RWPE1 (cell line): ENCODE data around the gene ZFAND3.

ENCODE experiments used
- CTCF ChIA-PET: fragments of 350-600 bp; sonication (Branson Sonifier 250); formaldehyde crosslinking; extraction: SDS; loops from one replicate; lab custom pipeline; 2021; lab: Yijun Ruan, JAX
- POLR2A ChIA-PET: fragments of 400-600 bp; formaldehyde crosslinking; extraction: SDS; loops from one replicate; lab custom pipeline; 2020; ENCODE audit warnings: antibody characterized with exemption; ENCODE audit not compliant: low non-redundant PET; lab: Yijun Ruan, JAX
- DNase-seq: peaks from one replicate; pipeline ENCODE4 v3.0.0; 2012; ENCODE audit warnings: low spot score
- H3K27ac ChIP-seq: fragments of 450-650 bp; 2 replicates; pipeline ENCODE4 v1.5.1; 2017
- TF ChIP-seq, protein P1 (sequence below): fragments of 450-650 bp; conservative IDR thresholded peaks from 2 replicates; pipeline ENCODE4 v1.5.1; 2017; ENCODE audit warnings: low read depth, mild to moderate bottlenecking

The ZFAND3 gene

DNA sequence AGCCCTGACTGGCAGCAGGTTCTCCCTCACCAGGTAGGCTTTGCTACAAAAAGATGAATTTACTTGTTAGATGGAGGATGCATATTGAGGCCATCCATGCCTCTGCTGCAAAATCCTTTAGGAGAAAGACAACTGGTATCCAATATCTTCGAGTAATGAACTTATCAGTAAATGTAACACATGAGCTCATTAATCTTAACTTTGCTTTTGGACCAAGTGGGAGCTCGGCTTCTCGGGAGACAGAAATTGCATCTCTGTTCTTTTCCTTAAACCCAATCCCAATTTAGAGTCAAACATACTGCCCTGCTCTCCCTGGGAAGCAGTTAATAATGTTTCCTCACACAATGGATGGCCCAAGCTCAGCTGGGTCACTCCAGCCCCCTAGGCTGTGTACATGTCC lies 330.5 kb downstream of the ZFAND3 start:
- ChIA-PET CTCF (no interaction called here), POLR2A (no interaction called here)
- TF ChIP-seq, protein P1, sequence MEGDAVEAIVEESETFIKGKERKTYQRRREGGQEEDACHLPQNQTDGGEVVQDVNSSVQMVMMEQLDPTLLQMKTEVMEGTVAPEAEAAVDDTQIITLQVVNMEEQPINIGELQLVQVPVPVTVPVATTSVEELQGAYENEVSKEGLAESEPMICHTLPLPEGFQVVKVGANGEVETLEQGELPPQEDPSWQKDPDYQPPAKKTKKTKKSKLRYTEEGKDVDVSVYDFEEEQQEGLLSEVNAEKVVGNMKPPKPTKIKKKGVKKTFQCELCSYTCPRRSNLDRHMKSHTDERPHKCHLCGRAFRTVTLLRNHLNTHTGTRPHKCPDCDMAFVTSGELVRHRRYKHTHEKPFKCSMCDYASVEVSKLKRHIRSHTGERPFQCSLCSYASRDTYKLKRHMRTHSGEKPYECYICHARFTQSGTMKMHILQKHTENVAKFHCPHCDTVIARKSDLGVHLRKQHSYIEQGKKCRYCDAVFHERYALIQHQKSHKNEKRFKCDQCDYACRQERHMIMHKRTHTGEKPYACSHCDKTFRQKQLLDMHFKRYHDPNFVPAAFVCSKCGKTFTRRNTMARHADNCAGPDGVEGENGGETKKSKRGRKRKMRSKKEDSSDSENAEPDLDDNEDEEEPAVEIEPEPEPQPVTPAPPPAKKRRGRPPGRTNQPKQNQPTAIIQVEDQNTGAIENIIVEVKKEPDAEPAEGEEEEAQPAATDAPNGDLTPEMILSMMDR: no peak
- no peak for DNase-seq
- H3K27ac ChIP-seq: no peak overlapping the region

DNA sequence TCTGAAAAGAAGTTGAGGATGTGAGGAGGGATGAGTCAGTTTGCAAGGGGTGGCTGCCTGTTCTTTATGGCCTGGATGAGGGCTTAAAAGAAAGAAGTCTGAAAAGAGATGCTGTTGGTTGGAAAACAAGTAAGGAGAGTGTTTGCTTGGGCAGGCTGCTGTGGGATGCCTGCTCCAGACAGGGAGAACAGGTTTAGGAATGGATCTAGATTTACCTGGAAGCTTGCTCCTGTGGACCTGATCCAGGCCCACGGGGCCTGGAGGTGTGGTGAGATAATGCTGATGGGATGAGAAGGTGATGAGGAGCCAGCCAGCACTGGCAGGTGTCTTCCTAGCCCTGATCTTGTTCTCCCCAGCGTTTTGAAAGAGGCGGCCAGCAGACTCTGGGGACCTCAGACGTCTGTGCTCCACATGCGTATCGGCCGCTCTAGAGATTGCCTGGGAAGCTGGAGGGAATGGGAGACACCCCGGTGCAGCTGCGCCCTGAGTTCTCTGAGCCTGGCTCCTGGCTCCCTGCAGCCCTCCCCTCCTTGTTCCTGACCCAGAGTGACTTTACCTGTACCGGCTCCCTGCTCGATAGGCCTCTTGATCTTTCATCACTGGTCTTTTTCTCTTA lies 331.3 kb downstream of the ZFAND3 start:
- ChIA-PET CTCF (interaction anchor here (0.7 kb wide), 1 partner anchor 24 kb away, joined by 3 read pairs; no protein-coding TSS in a partner anchor), POLR2A (no interaction called here)

DNA sequence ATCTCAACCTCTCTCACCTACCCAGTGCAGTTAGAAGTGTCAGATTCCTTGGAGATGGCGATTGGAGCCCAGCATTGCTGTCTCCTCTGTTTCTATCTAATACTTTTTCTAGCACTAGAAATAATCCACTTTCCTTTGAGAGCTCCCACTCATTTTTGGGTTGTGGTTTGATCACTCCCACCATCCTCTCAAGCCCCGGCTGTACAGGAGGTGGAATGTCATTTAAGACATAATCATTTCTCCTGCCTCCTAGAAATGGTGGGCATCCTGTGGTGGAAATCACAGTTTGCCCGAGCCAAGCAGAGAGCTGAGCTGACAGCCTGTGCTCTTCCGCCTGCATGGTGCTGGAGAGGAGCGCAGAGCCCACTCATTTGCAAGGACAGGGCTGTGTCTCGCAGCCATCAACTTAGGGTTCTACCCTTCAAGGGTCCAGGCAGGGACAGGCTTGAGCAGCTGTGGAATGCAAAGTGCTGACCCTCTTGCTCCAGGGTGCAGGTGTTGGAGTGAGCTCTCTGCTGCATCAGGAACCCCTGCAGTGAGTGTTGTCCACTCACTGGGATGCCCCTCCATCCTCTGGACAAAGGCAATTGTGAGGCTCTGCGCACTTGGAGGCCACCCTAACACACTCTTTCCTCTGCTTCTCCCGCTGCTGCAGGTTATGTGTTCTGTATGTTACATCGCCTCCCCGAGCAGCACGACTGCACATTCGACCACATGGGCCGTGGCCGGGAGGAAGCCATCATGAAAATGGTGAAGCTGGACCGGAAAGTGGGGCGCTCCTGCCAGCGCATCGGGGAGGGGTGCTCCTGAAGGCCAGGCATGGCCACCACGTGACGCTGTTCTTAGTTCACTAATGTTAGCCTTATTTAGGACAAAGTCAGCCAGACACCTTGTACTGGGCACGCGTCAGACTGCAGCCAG lies 332.3 kb downstream of the ZFAND3 start:
- TF ChIP-seq, protein P1: no peak
- no peak for DNase-seq
- no peak overlapping the region for H3K27ac ChIP-seq
- POLR2A ChIA-PET: no interaction called here
- CTCF ChIA-PET: interaction anchor here (0.6 to 0.7 kb wide), 2 partner anchors 25 to 447 kb away, joined by 3 read pairs; no protein-coding TSS in a partner anchor

More for the DNA sequence above, 331.3 kb downstream of the ZFAND3 start:
- no peak overlapping the region for H3K27ac ChIP-seq
- DNase-seq: no peak
- TF ChIP-seq, protein P1: no peak

DNA sequence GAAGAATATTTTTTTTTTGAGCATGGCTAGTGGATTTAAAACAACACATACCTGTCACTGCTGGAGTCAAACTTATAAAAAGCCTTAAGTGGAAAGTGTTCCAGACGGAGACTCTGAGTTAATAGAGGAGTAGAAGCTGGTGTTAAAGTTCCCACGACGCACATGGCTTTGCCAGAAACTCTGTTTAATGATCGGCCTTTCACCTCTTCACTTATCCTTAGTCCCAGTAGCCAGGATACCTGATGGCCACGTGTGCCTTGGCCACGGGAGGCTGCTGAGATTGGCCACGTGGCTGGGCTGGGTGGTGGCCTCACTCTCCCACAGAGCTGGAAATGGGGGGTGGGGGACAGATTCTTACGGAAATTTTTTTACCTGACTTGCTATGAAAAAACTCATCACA lies 333.1 kb downstream of the ZFAND3 start:
- H3K27ac ChIP-seq: no peak overlapping the region
- ChIA-PET CTCF (interaction anchor here (0.6 kb wide), 1 partner anchor 448 kb away, joined by 3 read pairs; no protein-coding TSS in a partner anchor), POLR2A (no interaction called here)
- TF ChIP-seq, protein P1: no peak
- DNase-seq: no peak

DNA sequence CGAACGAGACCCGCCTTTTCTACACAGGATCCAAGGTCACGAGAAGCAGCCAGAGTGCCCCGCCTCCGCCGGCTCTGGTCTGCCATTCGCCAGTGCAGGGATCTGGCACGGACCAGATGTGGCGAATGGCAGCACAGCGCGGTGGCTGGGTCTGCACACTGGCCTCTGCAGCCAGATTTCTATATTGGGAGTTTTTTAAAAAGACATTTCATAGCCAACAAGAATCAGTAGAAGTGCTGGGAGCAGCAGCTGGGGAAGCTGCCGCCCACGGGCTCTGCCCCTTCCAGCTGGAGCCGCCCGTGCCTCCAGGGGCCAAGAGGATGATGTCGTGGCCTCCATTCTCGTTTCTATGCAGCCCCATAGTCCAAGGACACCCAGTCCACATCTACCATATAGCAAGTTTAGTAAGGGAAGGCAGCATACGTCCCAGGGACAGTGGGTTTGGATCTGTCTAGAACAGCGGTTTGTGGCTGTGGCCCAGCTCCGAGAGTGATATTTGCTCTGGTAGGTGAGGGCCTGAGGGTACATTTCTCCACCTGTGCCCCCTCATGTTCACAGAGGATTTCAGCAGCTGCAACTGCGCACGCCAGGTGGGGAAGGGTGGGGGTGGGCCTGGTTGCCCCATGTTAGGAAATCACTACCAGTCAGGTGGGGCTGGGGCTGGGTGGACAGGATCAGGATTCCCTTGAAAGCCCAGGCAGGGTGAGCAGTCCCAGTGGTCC lies 333.7 kb downstream of the ZFAND3 start:
- ChIA-PET POLR2A (no interaction called here), CTCF (interaction anchor here (1.1 kb wide), 1 partner anchor 19 kb away, joined by 3 read pairs; no protein-coding TSS in a partner anchor)
- TF ChIP-seq, protein P1: no peak
- no peak overlapping the region for H3K27ac ChIP-seq
- DNase-seq: no peak
